Glutamatergic neuron (in vitro differentiated cells): ENCODE measurements around the gene DCN. TPM values are rescaled to one million over a fixed set of nuclear protein-coding genes. Genes with fewer than 3 reads are reported as not detected.

Experiments
- DNase-seq: peaks from one replicate; pipeline ENCODE4 v3.0.0; 2022
- H3K27ac Mint-ChIP-seq: one replicate; pipeline ENCODE4 v1.8.0; 2020; ENCODE audit warnings: mild to moderate bottlenecking, mixed read lengths, inconsistent platforms; ENCODE audit not compliant: unreplicated experiment
- H3K27me3 Mint-ChIP-seq: one replicate; pipeline ENCODE4 v1.8.0; 2020; ENCODE audit warnings: mild to moderate bottlenecking, moderate library complexity, mixed read lengths, inconsistent platforms; ENCODE audit not compliant: unreplicated experiment
- H3K36me3 Mint-ChIP-seq: one replicate; pipeline ENCODE4 v1.8.0; 2020; ENCODE audit warnings: mild to moderate bottlenecking, mixed read lengths, inconsistent platforms; ENCODE audit not compliant: unreplicated experiment
- H3K4me1 Mint-ChIP-seq: one replicate; pipeline ENCODE4 v1.8.0; 2020; ENCODE audit warnings: mild to moderate bottlenecking, low read depth, mixed read lengths, inconsistent platforms; ENCODE audit not compliant: unreplicated experiment
- H3K4me3 Mint-ChIP-seq: one replicate; pipeline ENCODE4 v1.8.0; 2020; ENCODE audit warnings: mild to moderate bottlenecking, mixed read lengths, inconsistent platforms; ENCODE audit not compliant: unreplicated experiment
- H3K9me3 Mint-ChIP-seq: one replicate; pipeline ENCODE4 v1.8.0; 2020; ENCODE audit warnings: mild to moderate bottlenecking, moderate library complexity, mixed read lengths, inconsistent platforms; ENCODE audit not compliant: unreplicated experiment
- total RNA-seq: library from RNA; stranded (reverse); fragmentation: NEBNext Ultra II Directional; extraction: Animal tissue kit (Norgen Biotek cat#: 25700); gene quantifications from one replicate; pipeline ENCODE4 v1.2.1, GENCODE V29; 2021; ENCODE audit not compliant: unreplicated experiment
- TF ChIP-seq, protein P1 (sequence below): fragments of 200-600 bp; sonication (generic); IDR thresholded peaks from one replicate; pipeline ENCODE4 v1.5.0; 2021; ENCODE audit not compliant: partially characterized antibody, unreplicated experiment

DCN gene
- total RNA-seq, 1 donor from 2014 or later = not detected

DNA sequence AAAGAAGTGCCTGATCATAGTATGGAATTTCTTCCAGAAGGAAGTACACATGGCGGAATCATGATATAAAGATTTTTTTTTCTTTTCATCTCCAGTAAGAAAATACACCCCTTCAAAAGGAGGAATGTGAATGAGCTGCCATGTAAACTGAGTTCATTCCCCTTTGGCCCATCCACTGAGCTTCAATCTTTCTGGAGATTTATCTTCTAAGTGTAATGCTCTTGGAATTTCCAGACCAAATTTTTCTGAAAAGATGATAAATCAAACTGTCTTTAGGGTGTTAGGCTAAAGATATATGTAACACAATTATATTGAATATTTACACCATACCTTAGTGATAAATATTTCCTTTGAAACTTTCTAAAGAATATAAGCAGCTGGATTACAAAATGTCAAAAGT lies 5.2 kb downstream of the DCN start:
- no peaks in the 10 kb centered on the region for H3K36me3 Mint-ChIP-seq
- no peaks in the 10 kb centered on the region for H3K9me3 Mint-ChIP-seq
- no peak overlapping the region for H3K27ac Mint-ChIP-seq
- no peak for DNase-seq
- TF ChIP-seq, protein P1, sequence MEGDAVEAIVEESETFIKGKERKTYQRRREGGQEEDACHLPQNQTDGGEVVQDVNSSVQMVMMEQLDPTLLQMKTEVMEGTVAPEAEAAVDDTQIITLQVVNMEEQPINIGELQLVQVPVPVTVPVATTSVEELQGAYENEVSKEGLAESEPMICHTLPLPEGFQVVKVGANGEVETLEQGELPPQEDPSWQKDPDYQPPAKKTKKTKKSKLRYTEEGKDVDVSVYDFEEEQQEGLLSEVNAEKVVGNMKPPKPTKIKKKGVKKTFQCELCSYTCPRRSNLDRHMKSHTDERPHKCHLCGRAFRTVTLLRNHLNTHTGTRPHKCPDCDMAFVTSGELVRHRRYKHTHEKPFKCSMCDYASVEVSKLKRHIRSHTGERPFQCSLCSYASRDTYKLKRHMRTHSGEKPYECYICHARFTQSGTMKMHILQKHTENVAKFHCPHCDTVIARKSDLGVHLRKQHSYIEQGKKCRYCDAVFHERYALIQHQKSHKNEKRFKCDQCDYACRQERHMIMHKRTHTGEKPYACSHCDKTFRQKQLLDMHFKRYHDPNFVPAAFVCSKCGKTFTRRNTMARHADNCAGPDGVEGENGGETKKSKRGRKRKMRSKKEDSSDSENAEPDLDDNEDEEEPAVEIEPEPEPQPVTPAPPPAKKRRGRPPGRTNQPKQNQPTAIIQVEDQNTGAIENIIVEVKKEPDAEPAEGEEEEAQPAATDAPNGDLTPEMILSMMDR = no peak
- H3K4me1 Mint-ChIP-seq = no peaks in the 10 kb centered on the region
- no peak overlapping the region for H3K4me3 Mint-ChIP-seq
- no peaks in the 10 kb centered on the region for H3K27me3 Mint-ChIP-seq

DNA sequence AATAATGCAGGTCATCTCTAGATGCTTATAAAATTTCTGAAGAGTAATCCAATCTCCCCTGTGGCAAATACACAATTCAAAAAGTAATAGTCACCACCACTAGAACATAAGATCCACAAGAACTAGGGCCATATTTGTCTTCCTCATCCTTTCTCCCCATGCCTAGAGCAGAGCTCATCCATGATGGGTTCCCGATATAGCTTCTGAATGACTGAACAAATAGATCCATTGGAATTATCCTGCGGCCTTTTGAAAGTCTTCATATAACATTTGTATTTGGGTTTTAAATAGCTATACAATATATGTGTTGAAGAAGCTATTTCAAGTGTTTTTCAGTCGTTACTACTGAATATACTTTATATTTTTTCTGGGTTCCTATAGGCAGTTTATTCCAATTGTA lies 5.7 kb downstream of the DCN start:
- Mint-ChIP-seq H3K4me1 (no peaks in the 10 kb centered on the region), H3K36me3 (no peaks in the 10 kb centered on the region), H3K27me3 (no peaks in the 10 kb centered on the region), H3K9me3 (no peaks in the 10 kb centered on the region), H3K27ac (no peak overlapping the region), H3K4me3 (no peak overlapping the region)
- no peak for DNase-seq
- TF ChIP-seq, protein P1 = no peak

DNA sequence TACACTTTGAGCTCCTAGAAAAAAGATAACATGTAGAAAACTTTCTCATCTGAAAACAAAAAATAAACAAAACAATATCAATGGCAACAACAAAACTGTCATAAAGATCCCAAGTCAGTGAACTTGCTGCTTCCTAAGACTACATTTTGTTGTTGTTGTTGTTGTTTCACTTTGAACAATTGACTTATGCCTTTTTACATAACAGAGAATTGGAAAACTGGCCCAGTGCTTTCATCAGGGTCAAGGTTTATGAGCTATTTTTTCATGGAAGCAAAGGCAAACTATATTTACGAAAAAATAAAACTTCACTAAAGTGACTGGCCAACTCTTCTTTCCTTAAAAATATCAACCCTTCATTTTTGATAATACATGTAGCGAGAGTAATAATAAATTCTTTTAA lies 6.3 kb downstream of the DCN start:
- H3K27ac Mint-ChIP-seq = no peak overlapping the region
- no peaks in the 10 kb centered on the region for H3K9me3 Mint-ChIP-seq
- TF ChIP-seq, protein P1 = no peak
- H3K4me1 Mint-ChIP-seq = peaks cover 4% of the 10 kb centered on the region
- H3K36me3 Mint-ChIP-seq = no peaks in the 10 kb centered on the region
- no peaks in the 10 kb centered on the region for H3K27me3 Mint-ChIP-seq
- no peak overlapping the region for H3K4me3 Mint-ChIP-seq
- DNase-seq = no peak

DNA sequence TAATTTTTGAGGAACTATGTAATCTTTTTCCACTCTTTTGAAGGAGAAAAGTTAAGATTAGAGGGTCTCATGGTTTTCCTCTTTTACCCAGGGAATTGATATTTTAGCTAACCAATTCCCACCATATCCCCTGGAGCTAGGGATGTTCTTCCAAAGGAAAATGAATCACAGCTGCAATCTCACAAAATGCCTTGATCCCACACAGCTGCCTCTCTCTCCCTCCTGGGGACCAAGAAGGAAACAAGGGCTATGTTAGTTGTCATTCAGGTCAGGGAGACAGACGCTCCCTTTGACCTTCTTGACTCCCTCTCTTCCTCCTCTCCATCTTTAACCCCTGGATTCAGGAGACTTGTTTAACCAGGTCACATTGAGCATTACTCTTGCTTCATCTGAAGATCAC lies 9.5 kb downstream of the DCN start:
- Mint-ChIP-seq H3K9me3 (no peaks in the 10 kb centered on the region), H3K4me1 (peaks cover 6% of the 10 kb centered on the region), H3K36me3 (no peaks in the 10 kb centered on the region)

DNA sequence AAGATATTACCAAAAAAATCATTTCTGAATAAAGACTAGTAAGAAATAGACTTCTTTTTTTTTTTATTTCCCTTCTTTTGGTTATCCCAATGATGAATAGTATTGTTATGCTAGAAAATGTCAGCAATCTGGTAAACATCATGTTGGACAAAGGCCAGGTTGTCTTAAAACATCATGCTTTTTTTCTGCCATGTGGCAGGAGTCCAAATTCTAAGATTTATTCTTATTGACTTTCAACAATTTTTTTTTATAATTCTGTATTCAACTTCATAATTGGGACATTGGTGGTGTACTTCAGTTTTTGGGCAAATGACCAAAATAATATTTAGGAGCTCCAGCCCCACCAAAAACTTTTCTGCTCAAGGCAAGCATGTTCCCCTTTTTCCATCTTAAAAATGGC lies 10.5 kb downstream of the DCN start:
- no peaks in the 10 kb centered on the region for H3K9me3 Mint-ChIP-seq
- TF ChIP-seq, protein P1 = no peak
- no peak for DNase-seq
- H3K27ac Mint-ChIP-seq = no peak overlapping the region
- H3K36me3 Mint-ChIP-seq = no peaks in the 10 kb centered on the region
- H3K4me1 Mint-ChIP-seq = peaks cover 6% of the 10 kb centered on the region
- H3K27me3 Mint-ChIP-seq = no peaks in the 10 kb centered on the region
- no peak overlapping the region for H3K4me3 Mint-ChIP-seq

More for the DNA sequence above, 9.5 kb downstream of the DCN start:
- no peak overlapping the region for H3K4me3 Mint-ChIP-seq
- H3K27ac Mint-ChIP-seq = no peak overlapping the region
- H3K27me3 Mint-ChIP-seq = no peaks in the 10 kb centered on the region
- no peak for DNase-seq
- TF ChIP-seq, protein P1 = no peak
